ENCODE data around the gene RASGEF1C. TPM values are rescaled to one million over a fixed set of nuclear protein-coding genes. Genes with fewer than 3 reads are reported as not detected.

RASGEF1C gene
- total and polyA plus RNA-seq, 8 donors, result 0.20 to 6.8 (median 0.86) TPM; not detected in 4

DNA sequence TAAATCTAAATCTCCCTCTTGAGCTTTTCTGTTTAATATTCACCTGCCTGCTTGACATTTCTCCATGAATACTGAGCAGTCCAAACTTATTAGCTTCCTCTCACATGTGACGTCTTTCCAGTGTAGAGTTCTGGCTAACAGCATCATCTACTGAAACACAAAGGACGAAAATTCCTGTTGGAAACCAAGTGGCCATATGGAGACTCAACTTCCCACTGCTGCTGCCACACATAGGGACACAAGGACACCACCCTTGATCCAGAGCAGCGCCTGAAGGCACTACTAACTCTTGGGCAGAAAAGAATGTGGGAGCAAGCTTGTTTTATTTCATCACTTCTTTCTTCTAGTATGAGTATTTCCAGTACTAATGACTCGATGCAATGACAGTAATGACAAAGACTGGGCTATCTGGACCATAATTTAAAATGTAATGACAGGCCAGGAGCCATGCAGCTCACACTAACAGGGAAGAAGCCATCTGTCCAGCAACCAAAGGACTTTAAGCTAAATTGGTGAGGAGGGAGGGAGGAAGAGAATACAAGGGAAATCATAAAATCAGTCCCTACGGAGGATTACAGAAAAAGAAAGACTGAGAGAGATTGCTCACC, 156.7 kb downstream of the RASGEF1C start:
- DNase-seq, result no peak
- intact Hi-C loops (cut with DNase I; ENCODE audit: low total_unique reads), result no loop called here
- Histone ChIP-seq H3K27me3 (no peaks in the 10 kb centered on the region), H3K4me3 (no peak overlapping the region), H3K36me3 (no peaks in the 10 kb centered on the region), H3K4me1 (peaks cover 9 to 62% (median 41%) of the 10 kb centered on the region in 4 donors), H3K27ac (no peak overlapping the region), H3K9me3 (no peaks in the 10 kb centered on the region)
- 83 to 93% (median 89%) methylated on average over 5 of the region's 5 CpGs for WGBS, 5 donors
- TF ChIP-seq POLR2A (IDR thresholded peaks at IDR 0.05) (no peak), POLR2AphosphoS5 (IDR thresholded peaks at IDR 0.05) (no peak), EP300 (IDR thresholded peaks at IDR 0.05) (no peak), CTCF (IDR thresholded peaks at IDR 0.05) (no peak)

Other genes with a start within 250 kb of the RASGEF1C start
- gene RNF130, start 137.5 kb downstream of the RASGEF1C start, total RNA-seq, result 10 to 100 TPM; 27.0 to 87.8 (median 73.2) TPM
- gene RNF130, start 137.5 kb downstream of the RASGEF1C start, polyA plus RNA-seq, result 10 to 100 TPM; 36.9 to 47.8 (median 39.5) TPM
- 10 to 100 TPM; 18.2 to 43.5 (median 22.8) TPM for gene MAPK9, start 82.9 kb upstream of the RASGEF1C start, total RNA-seq
- gene MAPK9, start 82.9 kb upstream of the RASGEF1C start, polyA plus RNA-seq, result 10 to 100 TPM in 2 of 3 donors, 1 to 10 TPM in 1; 9.2 to 25.7 (median 19.4) TPM
- 10 to 100 TPM in 4 of 5 donors, 1 to 10 TPM in 1; 3.5 to 54.5 (median 19.8) TPM for gene GFPT2, start 144.1 kb upstream of the RASGEF1C start, total RNA-seq
- 1 to 10 TPM; 3.5 to 4.7 (median 4.3) TPM for gene GFPT2, start 144.1 kb upstream of the RASGEF1C start, polyA plus RNA-seq